K562 (cell line): ENCODE measurements around the gene TNIK. TPM values are rescaled to one million over a fixed set of nuclear protein-coding genes. Genes with fewer than 3 reads are reported as not detected.

Experiments
- ATAC-seq: fragments of 200-7000 bp; cut with Tn5 transposase; 3 replicates; pipeline ENCODE4 v1.9.1; 2020; ENCODE audit warnings: moderate library complexity
- BruUV-seq: library from RNA; stranded (reverse); fragments of 400-500 nt; replicated peaks from 2 replicates; lab custom pipeline; 2021; lab: Mats Ljungman, UMichigan
- CTCF ChIA-PET: fragments of 300-600 bp; formaldehyde crosslinking; extraction: SDS; loops from one replicate; lab custom pipeline; 2021; ENCODE audit warnings: low intra/inter-chr PET ratio; lab: Yijun Ruan, JAX
- POLR2A ChIA-PET: fragments of 300-600, 350-650 bp; sonication (Branson Sonifier 250); formaldehyde crosslinking; extraction: SDS; loops from one replicate; lab custom pipeline; 2021; ENCODE audit warnings: antibody characterized with exemption, inconsistent platforms; lab: Yijun Ruan, JAX
- DNase-seq, 4 experiments: peaks; one replicate each; pipeline versions ENCODE4 v3.0.0 to v3.0.0-alpha.2; 2011 to 2018; ENCODE audit warnings: low spot score in 3 of 4, mixed read lengths in 3 of 4; ENCODE audit errors: extremely low read depth in 1 of 4
- FAIRE-seq: peaks from 2 replicates; lab custom pipeline; 2011; peaks lifted over from hg19 to GRCh38; lab: Jason Lieb, UNC
- H2AFZ ChIP-seq: 2 replicates; pipeline ENCODE4 v1.6.0; 2011; ENCODE audit warnings: low read depth, low read length, control low read depth, inconsistent platforms
- H3K27ac ChIP-seq: fragments of 200-600 bp; 3 replicates; pipeline ENCODE4 v1.8.0; 2011; ENCODE audit warnings: low read depth, mild to moderate bottlenecking, control low read depth, inconsistent platforms, low read length, moderate library complexity, mixed read lengths; ENCODE audit errors: extremely low read depth
- H3K27me3 ChIP-seq, 2 experiments: fragments of 300-600 bp in 1 of 2; 2 replicates in 1 of 2; 3 replicates in 1 of 2; pipeline versions ENCODE4 v1.6.0 to v1.8.0; 2011; ENCODE audit warnings: inconsistent platforms in 2 of 2, low read length in 2 of 2, mild to moderate bottlenecking in 1 of 2, mixed read lengths in 1 of 2, moderate library complexity in 1 of 2; ENCODE audit not compliant: control insufficient read depth in 2 of 2, insufficient read depth in 2 of 2
- H3K36me3 ChIP-seq: fragments of 300-600 bp; 3 replicates; pipeline ENCODE4 v1.8.0; 2011; ENCODE audit warnings: mild to moderate bottlenecking, low read length, inconsistent platforms; ENCODE audit not compliant: control insufficient read depth, insufficient read depth
- H3K4me1 ChIP-seq, 2 experiments: fragments of 200-600 bp in 1 of 2; replicated peaks in 1 of 2; 2 replicates in 1 of 2; 3 replicates in 1 of 2; pipeline versions ENCODE4 v1.5.1 to v1.8.0; 2011; ENCODE audit warnings: inconsistent platforms in 2 of 2, low read length in 2 of 2, mild to moderate bottlenecking in 1 of 2, mixed read lengths in 1 of 2, moderate library complexity in 1 of 2; ENCODE audit not compliant: control insufficient read depth in 2 of 2, insufficient read depth in 2 of 2
- H3K4me2 ChIP-seq: 2 replicates; pipeline ENCODE4 v1.6.1; 2011; ENCODE audit warnings: low read length, control low read depth, inconsistent platforms, mixed read lengths; ENCODE audit not compliant: insufficient read depth
- H3K4me3 ChIP-seq: fragments of 200-600 bp; sonication (generic), shearing (Covaris generic); 2 replicates; pipeline ENCODE4 v1.5.1; 2016; ENCODE audit warnings: control low read depth, inconsistent platforms
- H3K79me2 ChIP-seq: fragments of 200-600 bp; 3 replicates; pipeline ENCODE4 v1.8.0; 2011; ENCODE audit warnings: low read length, inconsistent platforms; ENCODE audit not compliant: control insufficient read depth, insufficient read depth
- H3K9ac ChIP-seq, 2 experiments: 2 replicates each; pipeline versions ENCODE4 v1.6.0 to v1.6.1; 2011; ENCODE audit warnings: low read depth in 2 of 2, low read length in 2 of 2, control low read depth in 1 of 2, inconsistent platforms in 1 of 2, mild to moderate bottlenecking in 1 of 2, mixed read lengths in 1 of 2; ENCODE audit not compliant: insufficient read depth in 1 of 2
- H3K9me1 ChIP-seq: one replicate; pipeline ENCODE4 v1.6.0; 2011; ENCODE audit warnings: inconsistent platforms, mild to moderate bottlenecking, low read length, moderate library complexity; ENCODE audit not compliant: control insufficient read depth, insufficient read depth
- H3K9me3 ChIP-seq: replicated peaks from 2 replicates; pipeline ENCODE4 v1.5.1; 2011; ENCODE audit warnings: low read depth, low read length, inconsistent platforms; ENCODE audit not compliant: control insufficient read depth, insufficient read depth
- H4K20me1 ChIP-seq: replicated peaks from 2 replicates; pipeline ENCODE4 v1.6.1; 2011; ENCODE audit warnings: low read length, inconsistent platforms, mixed read lengths; ENCODE audit not compliant: control insufficient read depth, insufficient read depth
- ARID1B ChIP-seq: fragments of 450-650 bp; IDR thresholded peaks from 2 replicates; pipeline ENCODE4 v1.6.1; 2016; ENCODE audit warnings: antibody characterized with exemption, mild to moderate bottlenecking, inconsistent platforms
- MEIS2 ChIP-seq: fragments of 450-650 bp; IDR thresholded peaks from 2 replicates; pipeline ENCODE4 v1.6.1; 2014; ENCODE audit warnings: mild to moderate bottlenecking; ENCODE audit not compliant: partially characterized antibody
- PRMT5 ChIP-seq: sonication (generic); formaldehyde crosslinking; IDR thresholded peaks from 2 replicates; pipeline ENCODE4 v1.5.0; 2020; ENCODE audit warnings: missing genetic modification reagents
- SMARCA4 ChIP-seq: fragments of 450-650 bp; IDR thresholded peaks from 2 replicates; pipeline ENCODE4 v1.6.1; 2016
- SMARCE1 ChIP-seq: fragments of 450-650 bp; IDR thresholded peaks from 2 replicates; pipeline ENCODE4 v1.7.1; 2016; ENCODE audit warnings: mild to moderate bottlenecking
- SPI1 ChIP-seq: IDR thresholded peaks from 2 replicates; pipeline ENCODE4 v1.6.1; 2011; ENCODE audit warnings: low read depth, low read length, control low read depth, borderline replicate concordance
- SRF ChIP-seq, 2 experiments: fragments of 250-450, 450-650 bp in 1 of 2; sonication (Bioruptor Pico) in 1 of 2; sonication (generic) in 1 of 2; formaldehyde crosslinking; IDR thresholded peaks; 2 replicates each; pipeline versions ENCODE4 v1.5.0 to v1.5.1; 2020 to 2022; ENCODE audit warnings: mild to moderate bottlenecking in 1 of 2, missing genetic modification reagents in 1 of 2
- ZNF384 ChIP-seq: IDR thresholded peaks from 2 replicates; pipeline ENCODE4 v1.6.1; 2012; ENCODE audit warnings: low read depth, low read length, improper control_type of control experiment
- ZNF696 ChIP-seq: fragments of 250-450 bp; sonication (Bioruptor Pico); conservative IDR thresholded peaks from 2 replicates; pipeline ENCODE4 v1.4.0; 2020; ENCODE audit warnings: mild to moderate bottlenecking, moderate library complexity
- in situ Hi-C: fragments of 300-500 bp; cut with MboI; formaldehyde crosslinking; loops from 4 replicates; pipeline ENCODE4 v1.15.0; 2018; ENCODE audit warnings: inconsistent platforms, mixed read lengths
- intact Hi-C: fragments of 100-400 bp; cut with micrococcal nuclease; formaldehyde crosslinking; loops from 2 replicates; pipeline ENCODE4 v1.14.2; 2022
- polyA plus RNA-seq, 8 experiments: library from polyadenylated mRNA; depleted of rRNA in 4 of 8; stranded (reverse) in 5 of 8; unstranded in 3 of 8; fragments of >200 nt; fragmentation: Nextera tagmentation in 2 of 8; fragmentation: Illumina TruSeq in 1 of 8; extraction: Ambion mirVana in 2 of 8; extraction: Trizol in 1 of 8; gene quantifications; 2 replicates each; pipeline versions ENCODE4 v1.2.1 to v1.2.3, GENCODE V29; 2011 to 2014; ENCODE audit warnings: inconsistent platforms in 1 of 8, missing spikeins in 1 of 8
- total RNA-seq, 7 experiments: library from RNA; depleted of rRNA in 6 of 7; stranded (reverse); fragments of >200 nt in 6 of 7; fragmentation: Illumina TruSeq in 2 of 7; extraction: Trizol in 2 of 7; gene quantifications; 2 replicates each; pipeline versions ENCODE4 v1.2.1 to v1.2.3, GENCODE V29; 2011 to 2021; ENCODE audit warnings: low replicate concordance in 1 of 7
- TF ChIP-seq, protein P1 (sequence below): sonication (generic); formaldehyde crosslinking; IDR thresholded peaks from 2 replicates; pipeline ENCODE4 v1.8.0; 2023; ENCODE audit warnings: mild to moderate bottlenecking, missing genetic modification reagents

Gene TNIK
- total and polyA plus RNA-seq, 9 of the 15 experiments (the other 6 are each of a cell fraction or from before 2014, with no cell fraction given), result 6.6 to 39.0 (median 24.7) TPM

- Histone ChIP-seq H3K4me2 (no peak overlapping the region), H3K9me3 (no peaks in the 10 kb centered on the region), H3K4me1 (peaks cover 0 to 4% of the 10 kb centered on the region in 2 experiments; a peak in 2 of 5 replicates), H3K4me3 (no peak overlapping the region), H2AFZ (no peak overlapping the region), H3K36me3 (peaks cover 18% of the 10 kb centered on the region), H3K9me1 (no peaks in the 10 kb centered on the region), H4K20me1 (no peaks in the 10 kb centered on the region), H3K27me3 (no peaks in the 10 kb centered on the region), H3K27ac (no peak overlapping the region)
- ATAC-seq (no peak), DNase-seq (no peak), FAIRE-seq (no peak)
- intact Hi-C loops, result no loop called here
- ChIA-PET POLR2A (no interaction called here), CTCF (no interaction called here)
- TF ChIP-seq SRF (CRISPR knock-in tag; IDR thresholded peaks at IDR 0.05), result no peak
- TF ChIP-seq, protein P1, sequence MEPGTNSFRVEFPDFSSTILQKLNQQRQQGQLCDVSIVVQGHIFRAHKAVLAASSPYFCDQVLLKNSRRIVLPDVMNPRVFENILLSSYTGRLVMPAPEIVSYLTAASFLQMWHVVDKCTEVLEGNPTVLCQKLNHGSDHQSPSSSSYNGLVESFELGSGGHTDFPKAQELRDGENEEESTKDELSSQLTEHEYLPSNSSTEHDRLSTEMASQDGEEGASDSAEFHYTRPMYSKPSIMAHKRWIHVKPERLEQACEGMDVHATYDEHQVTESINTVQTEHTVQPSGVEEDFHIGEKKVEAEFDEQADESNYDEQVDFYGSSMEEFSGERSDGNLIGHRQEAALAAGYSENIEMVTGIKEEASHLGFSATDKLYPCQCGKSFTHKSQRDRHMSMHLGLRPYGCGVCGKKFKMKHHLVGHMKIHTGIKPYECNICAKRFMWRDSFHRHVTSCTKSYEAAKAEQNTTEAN (CRISPR knock-in tag), result no peak
- peak; percentile 32; the same call in 1 of the 2 replicates for TF ChIP-seq ARID1B
- no peak for TF ChIP-seq ZNF696 (CRISPR knock-in tag)
- no peak for TF ChIP-seq PRMT5 (CRISPR knock-in tag)
- peak; percentile 29; the same call in 1 of the 2 replicates for TF ChIP-seq SMARCA4
- TF ChIP-seq MEIS2, result peak; percentile 33
- peak; percentile 95 for TF ChIP-seq SPI1
- TF ChIP-seq ZNF384, result peak; percentile 61; the same call in 1 of the 2 replicates
- peak; percentile 63; the same call in 1 of the 2 replicates for TF ChIP-seq SMARCE1
- TF ChIP-seq, all 486 proteins: peak for 6
- in situ Hi-C loops, result no loop called here
- BruUV-seq, result no TSS peak
- Histone ChIP-seq H3K79me2 (no peaks in the 10 kb centered on the region), H3K9ac (no peak overlapping the region)
Observed at GRCh38 chr3:171072432-171072831, 387.8 kb downstream of the TNIK start.
